LNCaP clone FGC (cell line): Measurements from ENCODE around the gene ACBD3.

Source experiments
- DNase-seq: peaks from one replicate; pipeline ENCODE4 v3.0.0-alpha.2; 2011; ENCODE audit warnings: low read depth
- H3K4me3 ChIP-seq: 2 replicates; pipeline ENCODE4 v1.5.1; 2011; ENCODE audit warnings: mild to moderate bottlenecking, low read depth, low read length, control low read depth
- TF ChIP-seq, protein P1 (sequence below): IDR thresholded peaks from 2 replicates; pipeline ENCODE4 v1.5.1; 2012; ENCODE audit warnings: mild to moderate bottlenecking; ENCODE audit not compliant: control insufficient read depth, insufficient read depth; ENCODE audit errors: extremely low read depth

ACBD3 gene

GRCh38 chr1:226131639-226132038, 54.9 kb downstream of the ACBD3 start:
- H3K4me3 ChIP-seq: no peak overlapping the region
- TF ChIP-seq, protein P1, sequence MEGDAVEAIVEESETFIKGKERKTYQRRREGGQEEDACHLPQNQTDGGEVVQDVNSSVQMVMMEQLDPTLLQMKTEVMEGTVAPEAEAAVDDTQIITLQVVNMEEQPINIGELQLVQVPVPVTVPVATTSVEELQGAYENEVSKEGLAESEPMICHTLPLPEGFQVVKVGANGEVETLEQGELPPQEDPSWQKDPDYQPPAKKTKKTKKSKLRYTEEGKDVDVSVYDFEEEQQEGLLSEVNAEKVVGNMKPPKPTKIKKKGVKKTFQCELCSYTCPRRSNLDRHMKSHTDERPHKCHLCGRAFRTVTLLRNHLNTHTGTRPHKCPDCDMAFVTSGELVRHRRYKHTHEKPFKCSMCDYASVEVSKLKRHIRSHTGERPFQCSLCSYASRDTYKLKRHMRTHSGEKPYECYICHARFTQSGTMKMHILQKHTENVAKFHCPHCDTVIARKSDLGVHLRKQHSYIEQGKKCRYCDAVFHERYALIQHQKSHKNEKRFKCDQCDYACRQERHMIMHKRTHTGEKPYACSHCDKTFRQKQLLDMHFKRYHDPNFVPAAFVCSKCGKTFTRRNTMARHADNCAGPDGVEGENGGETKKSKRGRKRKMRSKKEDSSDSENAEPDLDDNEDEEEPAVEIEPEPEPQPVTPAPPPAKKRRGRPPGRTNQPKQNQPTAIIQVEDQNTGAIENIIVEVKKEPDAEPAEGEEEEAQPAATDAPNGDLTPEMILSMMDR: no peak
- DNase-seq: no peak

DNA sequence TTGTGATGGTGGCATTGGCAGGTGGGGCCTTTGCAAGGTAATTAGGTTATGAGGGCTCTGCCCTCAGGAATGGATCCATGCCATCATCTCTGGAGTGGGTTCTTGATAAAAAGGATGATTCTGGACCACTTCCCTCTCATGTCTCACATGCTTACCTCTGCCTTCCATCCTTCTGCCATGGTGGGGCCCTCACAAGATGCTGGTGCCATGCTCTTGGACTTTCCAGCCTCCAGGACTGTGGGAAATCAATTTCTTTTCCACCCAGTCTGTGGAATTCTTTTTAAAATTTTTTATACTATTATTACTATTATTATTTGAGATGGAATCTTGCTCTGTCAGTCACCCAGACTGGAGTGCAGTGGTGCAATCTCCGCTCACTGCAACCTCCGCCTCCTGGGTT, 57.3 kb downstream of the ACBD3 start:
- TF ChIP-seq, protein P1: no peak
- no peak overlapping the region for H3K4me3 ChIP-seq
- DNase-seq: no peak

DNA sequence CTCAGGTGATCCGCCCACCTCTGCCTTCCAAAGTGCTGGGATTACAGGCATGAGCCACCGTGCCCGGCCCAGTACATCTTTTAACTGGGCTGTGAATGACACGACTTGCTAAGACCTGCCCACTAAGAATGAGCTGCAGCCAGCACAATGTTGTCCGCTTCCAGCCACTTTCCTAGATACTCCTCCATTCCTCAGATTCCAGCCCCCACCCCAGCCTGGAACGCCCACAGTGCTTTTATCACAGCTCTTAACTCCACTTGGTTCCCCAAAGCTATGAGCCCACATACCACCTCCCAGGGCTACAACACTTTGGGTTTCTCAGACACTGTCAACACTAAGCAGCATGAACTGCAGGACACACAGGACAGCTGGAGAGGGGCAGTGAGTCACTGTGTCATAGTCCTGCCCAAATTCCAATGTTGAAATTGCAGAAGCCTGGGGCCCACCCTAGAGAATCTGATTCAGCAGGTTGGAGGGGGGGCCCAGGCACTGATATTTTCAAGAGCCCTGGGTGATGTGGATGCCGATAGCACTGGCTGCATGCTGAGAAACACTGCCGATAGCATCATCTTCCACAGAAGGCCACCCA, 58.0 kb downstream of the ACBD3 start:
- no peak for DNase-seq
- H3K4me3 ChIP-seq: peak overlapping the region; percentile 45
- TF ChIP-seq, protein P1: no peak

- DNase-seq: no peak
- H3K4me3 ChIP-seq: peak overlapping the region; percentile 45
- TF ChIP-seq, protein P1: no peak
Observed at GRCh38 chr1:226126824-226127569, 59.5 kb downstream of the ACBD3 start.

DNA sequence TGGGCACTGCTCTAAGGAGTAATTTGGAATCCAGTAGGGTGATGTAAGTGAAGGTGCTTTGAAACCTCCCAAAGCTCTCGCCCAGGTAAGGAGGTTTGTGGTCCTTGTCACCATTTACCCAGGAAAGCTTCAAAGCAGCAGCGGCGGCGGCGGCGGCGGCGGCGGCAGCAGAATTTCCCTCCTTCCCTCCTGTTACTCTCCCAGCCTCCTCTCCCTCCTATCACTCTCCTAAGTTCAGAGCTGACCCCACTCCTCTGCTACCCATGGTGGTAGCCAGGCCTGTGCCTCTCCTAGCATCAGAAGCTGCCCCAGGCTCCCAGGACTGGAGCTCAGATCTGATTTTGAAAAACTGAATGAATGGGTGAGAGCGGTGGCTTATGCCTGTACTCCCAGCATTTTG, 60.7 kb downstream of the ACBD3 start:
- no peak for DNase-seq
- no peak overlapping the region for H3K4me3 ChIP-seq
- TF ChIP-seq, protein P1: no peak

DNA sequence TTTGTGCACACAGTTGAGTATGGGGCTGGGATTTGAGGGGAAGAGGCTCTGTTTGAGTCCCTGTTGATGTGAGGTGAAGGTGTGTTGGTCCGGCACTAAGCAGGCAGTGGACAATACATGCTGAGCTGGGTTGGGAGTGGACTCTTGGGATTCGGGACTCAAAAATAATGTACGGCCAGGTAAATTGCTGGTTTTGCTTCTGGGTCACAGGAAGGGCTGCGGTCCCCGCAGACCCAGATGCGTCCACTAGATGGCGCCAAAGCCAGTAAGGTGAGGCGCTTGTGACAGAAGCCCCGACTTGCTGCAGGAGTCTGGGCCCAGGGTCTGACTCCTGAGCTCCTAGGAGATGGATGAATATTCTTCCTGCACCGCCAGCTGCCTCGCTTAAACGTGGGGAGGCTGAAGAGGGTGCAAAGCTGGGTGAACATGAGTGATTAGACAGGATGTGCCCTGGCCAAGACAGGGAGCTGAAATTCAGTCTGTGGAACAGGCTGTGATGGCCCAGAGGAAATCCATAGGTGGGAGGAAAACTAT, 61.4 kb downstream of the ACBD3 start:
- no peak overlapping the region for H3K4me3 ChIP-seq
- DNase-seq: peak; percentile 45
- TF ChIP-seq, protein P1: peak; percentile 96
